ENCODE measurements around the gene LIPT1. TPM values are rescaled to one million over a fixed set of nuclear protein-coding genes. Genes with fewer than 3 reads are reported as not detected.

LIPT1 gene
- total RNA-seq, 1 donor from 2014 or later, result 7.4 TPM

Other genes starting within 250 kb of the LIPT1 start
- 3.9 TPM for gene CRACDL, start 218.7 kb upstream of the LIPT1 start, total RNA-seq
- not detected for gene C2orf15, start 13.3 kb upstream of the LIPT1 start, total RNA-seq
- gene TSGA10, start within 50 bp of the LIPT1 start, total RNA-seq, result 3.3 TPM
- gene MITD1, start 26.1 kb downstream of the LIPT1 start, total RNA-seq, result 17.3 TPM
- gene MRPL30, start 26.2 kb downstream of the LIPT1 start, total RNA-seq, result 39.3 TPM
- gene LYG2, start 100.7 kb downstream of the LIPT1 start, total RNA-seq, result not detected
- 0.57 TPM for gene LYG1, start 146.2 kb downstream of the LIPT1 start, total RNA-seq
- 19.8 TPM for gene TXNDC9, start 181.4 kb downstream of the LIPT1 start, total RNA-seq
- gene EIF5B, start 182.4 kb downstream of the LIPT1 start, total RNA-seq, result 90.8 TPM

Measured in Right ventricle myocardium inferior (tissue), 1 donor.